ENCODE measurements around the gene FBLN7.

FBLN7 gene

GRCh38 chr2:112155331-112156151 is 17.4 kb downstream of the FBLN7 start:
- Histone ChIP-seq H3K27me3 (ENCODE audit: control insufficient read depth in 5 of 5, insufficient read depth in 4 of 5, low read length in 5 of 5) (no peaks in the 10 kb centered on the region), H3K36me3 (ENCODE audit: control insufficient read depth in 5 of 5, insufficient read depth in 5 of 5, low read length in 5 of 5) (no peaks in the 10 kb centered on the region), H3K9ac (ENCODE audit: low read length in 5 of 5) (no peak overlapping the region), H3K27ac (ENCODE audit: low read depth, low read length) (no peak overlapping the region), H3K4me3 (ENCODE audit: low read depth in 1 of 5, low read length in 5 of 5) (peak overlapping the region in 1 of 5 donors; percentile 38), H3K9me3 (ENCODE audit: control insufficient read depth in 5 of 5, low read length in 5 of 5) (no peaks in the 10 kb centered on the region), H3K4me1 (ENCODE audit: control insufficient read depth in 5 of 5, insufficient read depth in 5 of 5, low read length in 5 of 5) (peaks cover 4 to 30% (median 19%) of the 10 kb centered on the region in 5 donors)

- H3K27me3 ChIP-seq (ENCODE audit: control insufficient read depth in 5 of 5, insufficient read depth in 4 of 5, low read length in 5 of 5): no peaks in the 10 kb centered on the region
- peak overlapping the region in 1 of 5 donors; percentile 38 for H3K4me3 ChIP-seq (ENCODE audit: low read depth in 1 of 5, low read length in 5 of 5)
- H3K4me1 ChIP-seq (ENCODE audit: control insufficient read depth in 5 of 5, insufficient read depth in 5 of 5, low read length in 5 of 5): peaks cover 4 to 25% (median 13%) of the 10 kb centered on the region in 5 donors
- H3K9me3 ChIP-seq (ENCODE audit: control insufficient read depth in 5 of 5, low read length in 5 of 5): no peaks in the 10 kb centered on the region
- H3K36me3 ChIP-seq (ENCODE audit: control insufficient read depth in 5 of 5, insufficient read depth in 5 of 5, low read length in 5 of 5): no peaks in the 10 kb centered on the region
- no peak overlapping the region for H3K9ac ChIP-seq (ENCODE audit: low read length in 5 of 5)
- H3K27ac ChIP-seq (ENCODE audit: low read depth, low read length): no peak overlapping the region
Observed at GRCh38 chr2:112156152-112156986, 18.2 kb downstream of the FBLN7 start.

GRCh38 chr2:112157472-112157871 is 19.3 kb downstream of the FBLN7 start:
- Histone ChIP-seq H3K27me3 (ENCODE audit: control insufficient read depth in 5 of 5, insufficient read depth in 4 of 5, low read length in 5 of 5) (no peaks in the 10 kb centered on the region), H3K27ac (ENCODE audit: low read depth, low read length) (no peak overlapping the region)

GRCh38 chr2:112159454-112159921 is 21.3 kb downstream of the FBLN7 start:
- H3K4me1 ChIP-seq (ENCODE audit: control insufficient read depth in 5 of 5, insufficient read depth in 5 of 5, low read length in 5 of 5): peaks cover 1 to 16% (median 13%) of the 10 kb centered on the region in 5 donors
- no peak overlapping the region for H3K27ac ChIP-seq (ENCODE audit: low read depth, low read length)
- no peaks in the 10 kb centered on the region for H3K27me3 ChIP-seq (ENCODE audit: control insufficient read depth in 5 of 5, insufficient read depth in 4 of 5, low read length in 5 of 5)

More at GRCh38 chr2:112157472-112157871, 19.3 kb downstream of the FBLN7 start:
- Histone ChIP-seq H3K9me3 (ENCODE audit: control insufficient read depth in 5 of 5, low read length in 5 of 5) (no peaks in the 10 kb centered on the region), H3K4me3 (ENCODE audit: low read depth in 1 of 5, low read length in 5 of 5) (no peak overlapping the region), H3K9ac (ENCODE audit: low read length in 5 of 5) (no peak overlapping the region), H3K36me3 (ENCODE audit: control insufficient read depth in 5 of 5, insufficient read depth in 5 of 5, low read length in 5 of 5) (no peaks in the 10 kb centered on the region), H3K4me1 (ENCODE audit: control insufficient read depth in 5 of 5, insufficient read depth in 5 of 5, low read length in 5 of 5) (peaks cover 4 to 24% (median 13%) of the 10 kb centered on the region in 5 donors)

GRCh38 chr2:112160283-112161250 is 22.4 kb downstream of the FBLN7 start:
- no peaks in the 10 kb centered on the region for H3K27me3 ChIP-seq (ENCODE audit: control insufficient read depth in 5 of 5, insufficient read depth in 4 of 5, low read length in 5 of 5)
- H3K9me3 ChIP-seq (ENCODE audit: control insufficient read depth in 5 of 5, low read length in 5 of 5): no peaks in the 10 kb centered on the region
- H3K36me3 ChIP-seq (ENCODE audit: control insufficient read depth in 5 of 5, insufficient read depth in 5 of 5, low read length in 5 of 5): no peaks in the 10 kb centered on the region
- H3K27ac ChIP-seq (ENCODE audit: low read depth, low read length): no peak overlapping the region
- peaks cover 3 to 23% (median 16%) of the 10 kb centered on the region in 5 donors for H3K4me1 ChIP-seq (ENCODE audit: control insufficient read depth in 5 of 5, insufficient read depth in 5 of 5, low read length in 5 of 5)
- no peak overlapping the region for H3K9ac ChIP-seq (ENCODE audit: low read length in 5 of 5)
- no peak overlapping the region for H3K4me3 ChIP-seq (ENCODE audit: low read depth in 1 of 5, low read length in 5 of 5)

More at GRCh38 chr2:112159454-112159921, 21.3 kb downstream of the FBLN7 start:
- H3K9ac ChIP-seq (ENCODE audit: low read length in 5 of 5): no peak overlapping the region
- no peaks in the 10 kb centered on the region for H3K36me3 ChIP-seq (ENCODE audit: control insufficient read depth in 5 of 5, insufficient read depth in 5 of 5, low read length in 5 of 5)
- no peak overlapping the region for H3K4me3 ChIP-seq (ENCODE audit: low read depth in 1 of 5, low read length in 5 of 5)
- no peaks in the 10 kb centered on the region for H3K9me3 ChIP-seq (ENCODE audit: control insufficient read depth in 5 of 5, low read length in 5 of 5)

- Histone ChIP-seq H3K27ac (ENCODE audit: low read depth, low read length) (no peak overlapping the region), H3K9ac (ENCODE audit: low read length in 5 of 5) (no peak overlapping the region), H3K4me1 (ENCODE audit: control insufficient read depth in 5 of 5, insufficient read depth in 5 of 5, low read length in 5 of 5) (peaks cover 2 to 14% (median 9%) of the 10 kb centered on the region in 5 donors), H3K9me3 (ENCODE audit: control insufficient read depth in 5 of 5, low read length in 5 of 5) (no peaks in the 10 kb centered on the region), H3K27me3 (ENCODE audit: control insufficient read depth in 5 of 5, insufficient read depth in 4 of 5, low read length in 5 of 5) (no peaks in the 10 kb centered on the region), H3K4me3 (ENCODE audit: low read depth in 1 of 5, low read length in 5 of 5) (no peak overlapping the region), H3K36me3 (ENCODE audit: control insufficient read depth in 5 of 5, insufficient read depth in 5 of 5, low read length in 5 of 5) (no peaks in the 10 kb centered on the region)
Observed at GRCh38 chr2:112161431-112162145, 23.4 kb downstream of the FBLN7 start.

GRCh38 chr2:112162341-112162740 is 24.2 kb downstream of the FBLN7 start:
- no peaks in the 10 kb centered on the region for H3K36me3 ChIP-seq (ENCODE audit: control insufficient read depth in 5 of 5, insufficient read depth in 5 of 5, low read length in 5 of 5)
- no peaks in the 10 kb centered on the region for H3K9me3 ChIP-seq (ENCODE audit: control insufficient read depth in 5 of 5, low read length in 5 of 5)
- no peak overlapping the region for H3K9ac ChIP-seq (ENCODE audit: low read length in 5 of 5)
- no peaks in the 10 kb centered on the region for H3K27me3 ChIP-seq (ENCODE audit: control insufficient read depth in 5 of 5, insufficient read depth in 4 of 5, low read length in 5 of 5)
- H3K4me1 ChIP-seq (ENCODE audit: control insufficient read depth in 5 of 5, insufficient read depth in 5 of 5, low read length in 5 of 5): peaks cover 2 to 11% (median 7%) of the 10 kb centered on the region in 5 donors
- H3K4me3 ChIP-seq (ENCODE audit: low read depth in 1 of 5, low read length in 5 of 5): no peak overlapping the region
- no peak overlapping the region for H3K27ac ChIP-seq (ENCODE audit: low read depth, low read length)

- Histone ChIP-seq H3K9ac (ENCODE audit: low read length in 5 of 5) (no peak overlapping the region), H3K27me3 (ENCODE audit: control insufficient read depth in 5 of 5, insufficient read depth in 4 of 5, low read length in 5 of 5) (no peaks in the 10 kb centered on the region), H3K36me3 (ENCODE audit: control insufficient read depth in 5 of 5, insufficient read depth in 5 of 5, low read length in 5 of 5) (no peaks in the 10 kb centered on the region), H3K4me3 (ENCODE audit: low read depth in 1 of 5, low read length in 5 of 5) (no peak overlapping the region), H3K4me1 (ENCODE audit: control insufficient read depth in 5 of 5, insufficient read depth in 5 of 5, low read length in 5 of 5) (peaks cover 2 to 11% (median 7%) of the 10 kb centered on the region in 5 donors), H3K9me3 (ENCODE audit: control insufficient read depth in 5 of 5, low read length in 5 of 5) (no peaks in the 10 kb centered on the region), H3K27ac (ENCODE audit: low read depth, low read length) (no peak overlapping the region)
Observed at GRCh38 chr2:112162956-112163355, 24.8 kb downstream of the FBLN7 start.

GRCh38 chr2:112163541-112163981 is 25.4 kb downstream of the FBLN7 start:
- Histone ChIP-seq H3K9ac (ENCODE audit: low read length in 5 of 5) (no peak overlapping the region), H3K36me3 (ENCODE audit: control insufficient read depth in 5 of 5, insufficient read depth in 5 of 5, low read length in 5 of 5) (no peaks in the 10 kb centered on the region), H3K4me1 (ENCODE audit: control insufficient read depth in 5 of 5, insufficient read depth in 5 of 5, low read length in 5 of 5) (peaks cover 2 to 16% (median 7%) of the 10 kb centered on the region in 5 donors), H3K27ac (ENCODE audit: low read depth, low read length) (no peak overlapping the region), H3K4me3 (ENCODE audit: low read depth in 1 of 5, low read length in 5 of 5) (no peak overlapping the region), H3K9me3 (ENCODE audit: control insufficient read depth in 5 of 5, low read length in 5 of 5) (no peaks in the 10 kb centered on the region), H3K27me3 (ENCODE audit: control insufficient read depth in 5 of 5, insufficient read depth in 4 of 5, low read length in 5 of 5) (no peaks in the 10 kb centered on the region)
